ENCODE measurements around the gene ZNF19. TPM values are rescaled to one million over a fixed set of nuclear protein-coding genes. Genes with fewer than 3 reads are reported as not detected.

The ZNF19 gene
- total and polyA plus RNA-seq, 4 donors, result 1.9 to 16.1 (median 8.8) TPM

DNA sequence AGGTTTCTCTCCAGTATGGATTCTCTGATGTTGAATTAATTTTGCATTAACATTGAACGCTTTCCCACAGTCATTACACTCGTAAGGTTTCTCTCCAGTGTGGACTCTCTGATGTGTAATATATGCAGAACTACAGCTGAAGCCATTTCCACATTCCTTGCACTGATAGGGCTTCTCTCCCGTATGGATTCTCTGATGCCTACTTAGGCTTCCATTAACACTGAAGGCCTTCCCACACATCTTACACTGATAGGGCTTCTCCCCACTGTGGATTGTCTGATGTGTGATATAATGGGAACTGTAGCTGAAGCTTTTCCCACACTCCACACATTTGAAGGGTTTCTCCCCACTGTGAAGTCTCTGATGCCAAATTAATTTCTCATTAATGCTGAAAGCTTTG, 40.1 kb downstream of the ZNF19 start:
- peaks cover 29 to 76% (median 37%) of the 10 kb centered on the region in 4 donors for H3K9me3 ChIP-seq (ENCODE audit: control insufficient read depth in 4 of 4, insufficient read depth in 3 of 4, low read length in 3 of 4)
- no peak overlapping the region for H3K27ac ChIP-seq (ENCODE audit: low read depth in 1 of 2, low read length in 1 of 2)
- H3K4me3 ChIP-seq, result no peak overlapping the region
- H3K27me3 ChIP-seq (ENCODE audit: control insufficient read depth in 3 of 3, insufficient read depth in 3 of 3, low read length in 2 of 3), result no peaks in the 10 kb centered on the region
- TF ChIP-seq, protein P1, sequence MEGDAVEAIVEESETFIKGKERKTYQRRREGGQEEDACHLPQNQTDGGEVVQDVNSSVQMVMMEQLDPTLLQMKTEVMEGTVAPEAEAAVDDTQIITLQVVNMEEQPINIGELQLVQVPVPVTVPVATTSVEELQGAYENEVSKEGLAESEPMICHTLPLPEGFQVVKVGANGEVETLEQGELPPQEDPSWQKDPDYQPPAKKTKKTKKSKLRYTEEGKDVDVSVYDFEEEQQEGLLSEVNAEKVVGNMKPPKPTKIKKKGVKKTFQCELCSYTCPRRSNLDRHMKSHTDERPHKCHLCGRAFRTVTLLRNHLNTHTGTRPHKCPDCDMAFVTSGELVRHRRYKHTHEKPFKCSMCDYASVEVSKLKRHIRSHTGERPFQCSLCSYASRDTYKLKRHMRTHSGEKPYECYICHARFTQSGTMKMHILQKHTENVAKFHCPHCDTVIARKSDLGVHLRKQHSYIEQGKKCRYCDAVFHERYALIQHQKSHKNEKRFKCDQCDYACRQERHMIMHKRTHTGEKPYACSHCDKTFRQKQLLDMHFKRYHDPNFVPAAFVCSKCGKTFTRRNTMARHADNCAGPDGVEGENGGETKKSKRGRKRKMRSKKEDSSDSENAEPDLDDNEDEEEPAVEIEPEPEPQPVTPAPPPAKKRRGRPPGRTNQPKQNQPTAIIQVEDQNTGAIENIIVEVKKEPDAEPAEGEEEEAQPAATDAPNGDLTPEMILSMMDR (IDR thresholded peaks at IDR 0.05; ENCODE audit: control extremely low read depth, extremely low read depth), result no peak
- peaks cover 28 to 55% (median 52%) of the 10 kb centered on the region in 4 donors for H3K36me3 ChIP-seq (ENCODE audit: control insufficient read depth in 4 of 4, insufficient read depth in 4 of 4, low read length in 4 of 4)
- ATAC-seq (ENCODE audit: insufficient read depth, low FRiP score) (no peak), DNase-seq (no peak)
- no peaks in the 10 kb centered on the region for H3K4me1 ChIP-seq (ENCODE audit: control insufficient read depth in 5 of 5, insufficient read depth in 5 of 5, low read length in 5 of 5)
- H3K9ac ChIP-seq (ENCODE audit: insufficient read depth in 1 of 2, low read length in 2 of 2), result no peak overlapping the region
- WGBS, 2 donors, result 95 to 98% methylated on average over 3 of the region's 3 CpGs

DNA sequence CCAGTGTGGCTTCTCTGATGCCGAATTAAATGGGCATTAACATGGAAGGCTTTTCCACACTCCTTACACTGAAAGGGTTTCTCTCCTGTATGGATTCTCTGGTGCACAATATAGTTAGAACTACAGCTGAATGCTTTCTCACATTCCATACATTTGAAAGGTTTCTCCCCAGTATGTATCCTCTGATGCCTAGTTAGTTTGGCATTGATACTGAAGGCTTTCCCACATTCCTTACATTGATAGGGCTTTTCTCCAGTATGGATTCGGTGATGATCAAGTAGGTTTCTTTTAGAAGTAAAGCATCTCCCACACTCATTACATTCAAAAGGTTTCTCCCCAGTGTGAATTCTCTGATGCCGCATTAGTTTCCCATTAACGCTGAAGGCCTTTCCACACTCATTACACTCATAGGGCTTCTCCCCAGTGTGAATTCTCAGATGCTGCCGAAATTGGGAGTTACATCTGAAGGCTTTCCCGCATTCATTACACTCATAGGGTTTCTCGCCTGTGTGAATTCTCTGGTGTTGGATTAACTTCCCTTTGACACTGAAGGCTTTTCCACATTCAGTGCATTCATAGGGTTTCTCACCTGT, 40.8 kb downstream of the ZNF19 start:
- ATAC-seq (ENCODE audit: insufficient read depth, low FRiP score), result no peak
- H3K27me3 ChIP-seq (ENCODE audit: control insufficient read depth in 3 of 3, insufficient read depth in 3 of 3, low read length in 2 of 3), result no peaks in the 10 kb centered on the region
- TF ChIP-seq, protein P1 (IDR thresholded peaks at IDR 0.05; ENCODE audit: control extremely low read depth, extremely low read depth), result no peak
- H3K9me3 ChIP-seq (ENCODE audit: control insufficient read depth in 4 of 4, insufficient read depth in 3 of 4, low read length in 3 of 4), result peaks cover 29 to 78% (median 38%) of the 10 kb centered on the region in 4 donors
- no peak for DNase-seq
- peaks cover 21 to 49% (median 47%) of the 10 kb centered on the region in 4 donors for H3K36me3 ChIP-seq (ENCODE audit: control insufficient read depth in 4 of 4, insufficient read depth in 4 of 4, low read length in 4 of 4)
- WGBS, 2 donors, result 97 to 98% methylated on average over 7 of the region's 7 CpGs
- no peak overlapping the region for H3K9ac ChIP-seq (ENCODE audit: insufficient read depth in 1 of 2, low read length in 2 of 2)
- H3K4me1 ChIP-seq (ENCODE audit: control insufficient read depth in 5 of 5, insufficient read depth in 5 of 5, low read length in 5 of 5), result no peaks in the 10 kb centered on the region
- H3K4me3 ChIP-seq, result no peak overlapping the region
- no peak overlapping the region for H3K27ac ChIP-seq (ENCODE audit: low read depth in 1 of 2, low read length in 1 of 2)

GRCh38 chr16:71443714-71444113, 45.4 kb downstream of the ZNF19 start:
- DNase-seq (no peak), ATAC-seq (ENCODE audit: insufficient read depth, low FRiP score) (no peak)
- H3K9ac ChIP-seq (ENCODE audit: insufficient read depth in 1 of 2, low read length in 2 of 2), result no peak overlapping the region
- H3K4me3 ChIP-seq, result no peak overlapping the region
- H3K36me3 ChIP-seq (ENCODE audit: control insufficient read depth in 4 of 4, insufficient read depth in 4 of 4, low read length in 4 of 4), result peaks cover 3 to 9% (median 8%) of the 10 kb centered on the region in 4 donors
- H3K27me3 ChIP-seq (ENCODE audit: control insufficient read depth in 3 of 3, insufficient read depth in 3 of 3, low read length in 2 of 3), result peaks cover 0 to 8% (median 0%) of the 10 kb centered on the region in 3 donors
- H3K9me3 ChIP-seq (ENCODE audit: control insufficient read depth in 4 of 4, insufficient read depth in 3 of 4, low read length in 3 of 4), result peaks cover 12 to 51% (median 30%) of the 10 kb centered on the region in 4 donors
- TF ChIP-seq, protein P1 (IDR thresholded peaks at IDR 0.05; ENCODE audit: control extremely low read depth, extremely low read depth), result no peak
- no peak overlapping the region for H3K27ac ChIP-seq (ENCODE audit: low read depth in 1 of 2, low read length in 1 of 2)
- 92 to 95% methylated on average over 6 of the region's 6 CpGs for WGBS, 2 donors
- H3K4me1 ChIP-seq (ENCODE audit: control insufficient read depth in 5 of 5, insufficient read depth in 5 of 5, low read length in 5 of 5), result no peaks in the 10 kb centered on the region

GRCh38 chr16:71442051-71442440, 47.1 kb downstream of the ZNF19 start, which contains the start of gene TLE7:
Gene TLE7, minus strand, starts transcription at chr16:71442054. Its CDS starts 8,730 bp downstream, at chr16:71433324.
- 83 to 89% methylated on average over 13 of the region's 13 CpGs for WGBS, 2 donors
- no peak within 1 kb of the TSS for H3K9ac ChIP-seq (ENCODE audit: insufficient read depth in 1 of 2, low read length in 2 of 2)
- no peaks in the 10 kb centered on the region for H3K4me1 ChIP-seq (ENCODE audit: control insufficient read depth in 5 of 5, insufficient read depth in 5 of 5, low read length in 5 of 5)
- no peak for DNase-seq
- no peak within 1 kb of the TSS for H3K27ac ChIP-seq (ENCODE audit: low read depth in 1 of 2, low read length in 1 of 2)
- peaks cover 3 to 36% (median 21%) of the 10 kb centered on the region in 4 donors for H3K9me3 ChIP-seq (ENCODE audit: control insufficient read depth in 4 of 4, insufficient read depth in 3 of 4, low read length in 3 of 4)
- ATAC-seq (ENCODE audit: insufficient read depth, low FRiP score), result no peak
- H3K4me3 ChIP-seq, result no peak within 1 kb of the TSS
- TF ChIP-seq, protein P1 (IDR thresholded peaks at IDR 0.05; ENCODE audit: control extremely low read depth, extremely low read depth), result no peak
- peaks cover 0 to 12% (median 0%) of the 10 kb centered on the region in 3 donors for H3K27me3 ChIP-seq (ENCODE audit: control insufficient read depth in 3 of 3, insufficient read depth in 3 of 3, low read length in 2 of 3)
- H3K36me3 ChIP-seq (ENCODE audit: control insufficient read depth in 4 of 4, insufficient read depth in 4 of 4, low read length in 4 of 4), result no peaks in the 10 kb centered on the region
